Liver (tissue), 9 donors: ENCODE measurements around the gene ARX. TPM values are rescaled to one million over a fixed set of nuclear protein-coding genes. Genes with fewer than 3 reads are reported as not detected.

ENCODE experiments used
- DNase-seq: peaks from one replicate; pipeline ENCODE4 v3.0.0-alpha.2; 2017; ENCODE audit warnings: low spot score
- H3K27ac ChIP-seq, 2 donors: one replicate each; pipeline ENCODE4 v1.7.0; 2013; ENCODE audit warnings: inconsistent platforms in 2 of 2, low read length in 2 of 2, control low read depth in 1 of 2, low read depth in 1 of 2, mild to moderate bottlenecking in 1 of 2
- H3K27me3 ChIP-seq, 4 donors: one replicate each; pipeline versions ENCODE4 v1.6.1 to v1.7.0; 2013; ENCODE audit warnings: low read length in 3 of 4, inconsistent platforms in 1 of 4, mild to moderate bottlenecking in 1 of 4, moderate library complexity in 1 of 4; ENCODE audit not compliant: control insufficient read depth in 4 of 4, insufficient read depth in 4 of 4
- H3K36me3 ChIP-seq, 4 donors: one replicate each; pipeline versions ENCODE4 v1.6.1 to v1.7.0; 2013; ENCODE audit warnings: low read length in 3 of 4, mild to moderate bottlenecking in 3 of 4, low read depth in 1 of 4, moderate library complexity in 1 of 4; ENCODE audit not compliant: control insufficient read depth in 4 of 4, insufficient read depth in 3 of 4
- H3K4me1 ChIP-seq, 4 donors: one replicate each; pipeline versions ENCODE4 v1.6.1 to v1.7.0; 2013; ENCODE audit warnings: low read length in 3 of 4, mild to moderate bottlenecking in 3 of 4, moderate library complexity in 1 of 4; ENCODE audit not compliant: control insufficient read depth in 4 of 4, insufficient read depth in 4 of 4
- H3K4me3 ChIP-seq, 3 donors: one replicate each; pipeline versions ENCODE4 v1.6.1 to v1.7.0; 2013; ENCODE audit warnings: low read length in 3 of 3, control low read depth in 1 of 3, low read depth in 1 of 3, mild to moderate bottlenecking in 1 of 3
- H3K9ac ChIP-seq, 2 donors: one replicate each; pipeline ENCODE4 v1.7.0; 2013; ENCODE audit warnings: low read length in 2 of 2, mild to moderate bottlenecking in 2 of 2, moderate library complexity in 2 of 2, control low read depth in 1 of 2, low read depth in 1 of 2
- H3K9me3 ChIP-seq, 4 donors: one replicate each; pipeline versions ENCODE4 v1.6.1 to v1.7.0; 2013; ENCODE audit warnings: low read length in 3 of 4; ENCODE audit not compliant: control insufficient read depth in 4 of 4
- ATF3 ChIP-seq: IDR thresholded peaks from 2 replicates; pipeline ENCODE4 v1.6.1; 2016; ENCODE audit warnings: antibody characterized with exemption
- CTCF ChIP-seq: fragments of 150-350 bp; IDR thresholded peaks from 2 replicates; pipeline ENCODE4 v1.5.1; 2017; ENCODE audit warnings: improper control_type of control experiment, low read depth, low read length; ENCODE audit not compliant: missing input control
- EGR1 ChIP-seq, 2 donors: IDR thresholded peaks; 2 replicates each; pipeline ENCODE4 v1.6.1; 2016 to 2018; ENCODE audit warnings: antibody characterized with exemption in 2 of 2, low read depth in 2 of 2
- FOXA1 ChIP-seq: IDR thresholded peaks from 2 replicates; pipeline ENCODE4 v1.6.1; 2016; ENCODE audit warnings: antibody characterized with exemption
- FOXA2 ChIP-seq: IDR thresholded peaks from 2 replicates; pipeline ENCODE4 v1.6.1; 2016; ENCODE audit warnings: antibody characterized with exemption
- GABPA ChIP-seq, 2 donors: IDR thresholded peaks in 1 of 2; conservative IDR thresholded peaks in 1 of 2; 2 replicates each; pipeline ENCODE4 v1.6.1; 2016; ENCODE audit warnings: antibody characterized with exemption in 2 of 2, mild to moderate bottlenecking in 1 of 2, moderate library complexity in 1 of 2
- HNF4A ChIP-seq, 2 donors: conservative IDR thresholded peaks; 2 replicates each; pipeline ENCODE4 v1.6.1; 2016; ENCODE audit warnings: antibody characterized with exemption in 2 of 2, mild to moderate bottlenecking in 2 of 2
- HNF4G ChIP-seq: IDR thresholded peaks from 2 replicates; pipeline ENCODE4 v1.6.1; 2016; ENCODE audit warnings: antibody characterized with exemption
- JUND ChIP-seq, 2 donors: IDR thresholded peaks; 2 replicates each; pipeline ENCODE4 v1.6.1; 2016; ENCODE audit warnings: antibody characterized with exemption in 2 of 2
- MAX ChIP-seq: IDR thresholded peaks from 2 replicates; pipeline ENCODE4 v1.6.1; 2016; ENCODE audit warnings: antibody characterized with exemption
- NR2F2 ChIP-seq: IDR thresholded peaks from 2 replicates; pipeline ENCODE4 v1.6.1; 2016; ENCODE audit warnings: antibody characterized with exemption
- RAD21 ChIP-seq, 2 donors: IDR thresholded peaks; 2 replicates each; pipeline ENCODE4 v1.6.1; 2016; ENCODE audit warnings: antibody characterized with exemption in 2 of 2, mild to moderate bottlenecking in 2 of 2
- REST ChIP-seq: IDR thresholded peaks from 2 replicates; pipeline ENCODE4 v1.6.1; 2016; ENCODE audit warnings: antibody characterized with exemption, mild to moderate bottlenecking
- RXRA ChIP-seq, 2 donors: IDR thresholded peaks; 2 replicates each; pipeline ENCODE4 v1.6.1; 2017 to 2018; ENCODE audit warnings: antibody characterized with exemption in 2 of 2, mild to moderate bottlenecking in 1 of 2
- SP1 ChIP-seq: IDR thresholded peaks from 2 replicates; pipeline ENCODE4 v1.6.1; 2018; ENCODE audit warnings: antibody characterized with exemption, mild to moderate bottlenecking
- TAF1 ChIP-seq: conservative IDR thresholded peaks from 2 replicates; pipeline ENCODE4 v1.6.1; 2016; ENCODE audit warnings: antibody characterized with exemption, mild to moderate bottlenecking
- YY1 ChIP-seq: IDR thresholded peaks from 2 replicates; pipeline ENCODE4 v1.6.1; 2016; ENCODE audit warnings: antibody characterized with exemption, mild to moderate bottlenecking
- ZBTB33 ChIP-seq: IDR thresholded peaks from 2 replicates; pipeline ENCODE4 v1.6.1; 2016; ENCODE audit warnings: antibody characterized with exemption
- WGBS: extraction: QIAGEN DNeasy Blood & Tissue Kit; methylation state at CpG from one replicate; pipeline ENCODE4 v1.1.7; 2013; 5-methylcytosine and 5-hydroxymethylcytosine counted together
- polyA plus RNA-seq, 2 donors: library from polyadenylated mRNA; stranded (reverse) in 1 of 2; unstranded in 1 of 2; fragments of 200-250 nt in 1 of 2; fragments of >200 nt in 1 of 2; fragmentation: Nextera tagmentation in 1 of 2; extraction: Ambion mirVana in 1 of 2; gene quantifications; one replicate each; pipeline versions ENCODE4 v1.2.1 to v1.2.3, GENCODE V29; 2013 to 2015
- total RNA-seq, 2 donors: library from RNA; depleted of rRNA; stranded (reverse); fragments of >200 nt; gene quantifications; one replicate each; pipeline ENCODE4 v1.2.3, GENCODE V29; 2014
- donor health status: healthy.
- donor health status: healthy.
- donor health status: healthy.
- donor health status: healthy.
- donor health status: healthy.

Gene ARX
- total and polyA plus RNA-seq, 4 donors = not detected

GRCh38 chrX:25020905-25021449 lies 5.2 kb upstream of the ARX start:
- no peaks in the 10 kb centered on the region for H3K36me3 ChIP-seq
- H3K27ac ChIP-seq = no peak overlapping the region
- peaks cover 3 to 10% (median 7%) of the 10 kb centered on the region in 4 donors for H3K4me1 ChIP-seq
- H3K27me3 ChIP-seq = peaks cover 0 to 33% (median 4%) of the 10 kb centered on the region in 4 donors
- peak; percentile 40 for DNase-seq
- peak; percentile 24 for TF ChIP-seq CTCF
- peak; percentile 10 to 46 for TF ChIP-seq RAD21 (IDR thresholded peaks at IDR 0.05)
- TF ChIP-seq EGR1 (IDR thresholded peaks at IDR 0.05; ENCODE audit: low read depth in 2 of 2) = no peak
- 3% methylated on average over 35 of the region's 35 CpGs for WGBS
- H3K9ac ChIP-seq = no peak overlapping the region
- no peaks in the 10 kb centered on the region for H3K9me3 ChIP-seq
- peak overlapping the region in 1 of 3 donors; percentile 4 for H3K4me3 ChIP-seq

GRCh38 chrX:25020391-25020904 lies 4.7 kb upstream of the ARX start:
- no peaks in the 10 kb centered on the region for H3K36me3 ChIP-seq
- H3K27ac ChIP-seq = no peak overlapping the region
- DNase-seq = no peak
- no peaks in the 10 kb centered on the region for H3K9me3 ChIP-seq
- H3K4me3 ChIP-seq = no peak overlapping the region
- peaks cover 3 to 15% (median 8%) of the 10 kb centered on the region in 4 donors for H3K4me1 ChIP-seq
- WGBS = 2% methylated on average over 27 of the region's 27 CpGs
- peaks cover 0 to 31% (median 4%) of the 10 kb centered on the region in 4 donors for H3K27me3 ChIP-seq
- no peak for TF ChIP-seq GABPA (IDR thresholded peaks at IDR 0.05 in 1 of 2, conservative IDR thresholded peaks at IDR 0.05 in 1 of 2)
- no peak for TF ChIP-seq FOXA2
- TF ChIP-seq ATF3 = no peak
- TF ChIP-seq HNF4G = no peak
- TF ChIP-seq MAX = no peak
- no peak for TF ChIP-seq NR2F2
- no peak for TF ChIP-seq TAF1
- TF ChIP-seq RAD21 (IDR thresholded peaks at IDR 0.05) = no peak
- no peak for TF ChIP-seq FOXA1
- no peak for TF ChIP-seq RXRA (IDR thresholded peaks at IDR 0.05)
- no peak for TF ChIP-seq JUND (IDR thresholded peaks at IDR 0.05)
- TF ChIP-seq HNF4A (conservative IDR thresholded peaks at IDR 0.05) = no peak
- no peak for TF ChIP-seq REST
- TF ChIP-seq SP1 = no peak
- TF ChIP-seq CTCF = no peak
- TF ChIP-seq ZBTB33 = no peak
- no peak for TF ChIP-seq EGR1 (IDR thresholded peaks at IDR 0.05; ENCODE audit: low read depth in 2 of 2)
- TF ChIP-seq YY1 = no peak
- H3K9ac ChIP-seq = no peak overlapping the region
